T-helper 9 cell (primary cell): ENCODE data around the gene LSP1.
"Not testable (repeated sequence)": the region's sequence is repeated elsewhere in the genome, so short reads cannot be mapped to it uniquely, and the experiment has no call there.

Experiments used
- DNase-seq: peaks from one replicate; pipeline ENCODE4 v3.0.0-alpha.2; 2020

The LSP1 gene

DNA sequence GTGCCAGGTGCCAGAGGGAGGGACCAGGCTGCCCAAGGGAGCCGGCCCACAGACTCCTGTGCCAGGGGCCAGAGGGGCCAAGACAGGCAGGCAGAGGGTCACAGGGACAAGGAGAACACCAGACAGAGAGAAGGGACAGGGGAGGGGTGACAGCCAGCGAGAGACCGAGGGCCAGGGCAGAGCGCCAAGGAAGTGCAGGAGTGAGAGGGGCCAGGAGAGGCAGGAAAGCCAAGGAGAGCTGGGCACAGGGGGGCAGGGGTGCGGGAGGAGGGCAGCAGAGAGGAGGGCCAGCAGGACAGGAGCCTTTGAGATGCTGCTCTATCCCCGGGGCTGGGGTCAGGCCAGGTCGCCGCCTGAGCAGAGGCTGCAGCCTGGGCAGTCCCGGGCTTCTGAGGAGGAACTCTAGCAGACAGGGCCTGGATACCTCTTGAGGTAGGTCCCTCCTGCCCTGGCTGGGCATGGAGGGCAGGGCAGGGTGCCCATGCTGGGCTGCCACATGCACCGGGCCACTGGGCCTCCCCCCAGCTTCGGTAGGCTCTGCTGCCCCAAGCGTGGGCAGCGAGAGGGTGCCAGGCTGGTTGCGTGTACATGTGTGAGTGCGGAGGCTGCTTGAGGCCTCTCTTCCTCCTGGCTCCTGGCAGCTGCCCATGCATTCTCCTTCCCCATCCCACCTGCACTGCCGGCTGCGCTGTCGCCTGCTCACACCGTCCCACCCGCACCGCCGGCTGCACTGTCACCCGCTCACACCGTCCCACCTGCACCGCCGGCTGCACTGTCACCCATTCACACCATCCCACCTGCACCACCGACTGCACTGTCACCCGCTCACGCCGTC is 12.2 kb downstream of the LSP1 start:
- DNase-seq, result no peak

DNA sequence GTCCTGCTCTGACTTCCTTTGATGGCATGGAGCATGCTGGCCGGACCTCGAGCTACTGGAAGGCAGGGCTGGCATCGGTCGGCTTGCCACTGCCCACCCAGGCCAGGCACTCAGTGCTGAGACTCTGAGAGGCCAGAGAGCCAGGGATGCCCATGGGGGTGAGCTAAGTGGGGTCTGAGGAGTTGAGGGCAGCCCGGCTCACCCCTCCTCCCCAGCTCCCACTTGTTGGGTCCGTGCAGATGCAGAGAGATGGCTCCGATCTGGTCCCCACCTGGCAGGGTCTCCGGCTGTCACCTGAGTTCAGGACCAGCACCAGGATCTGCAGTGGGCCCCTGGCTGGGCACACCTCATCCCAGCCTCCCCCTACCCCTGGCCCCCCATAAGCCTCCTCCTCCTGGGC is 13.3 kb downstream of the LSP1 start:
- no peak for DNase-seq

DNA sequence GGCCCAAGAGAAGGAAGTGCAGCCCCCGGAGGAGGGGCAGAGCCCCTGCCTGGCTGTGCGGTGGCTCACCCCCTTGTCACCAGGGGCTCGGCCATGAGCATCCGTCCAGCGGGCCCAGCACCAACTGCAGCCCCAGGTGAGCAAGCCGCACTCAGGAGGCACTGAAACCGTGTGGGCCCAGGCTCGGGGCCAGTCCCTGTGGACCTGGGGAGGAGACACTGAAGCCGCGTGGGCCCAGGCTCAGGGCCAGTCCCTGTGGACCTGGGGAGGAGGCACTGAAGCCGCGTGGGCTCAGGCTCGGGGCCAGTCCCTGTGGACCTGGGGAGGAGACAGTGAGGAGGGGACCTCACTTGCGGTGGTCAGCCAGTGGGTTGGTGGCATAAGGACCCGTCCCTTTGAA is 13.9 kb downstream of the LSP1 start:
- no peak for DNase-seq

DNA sequence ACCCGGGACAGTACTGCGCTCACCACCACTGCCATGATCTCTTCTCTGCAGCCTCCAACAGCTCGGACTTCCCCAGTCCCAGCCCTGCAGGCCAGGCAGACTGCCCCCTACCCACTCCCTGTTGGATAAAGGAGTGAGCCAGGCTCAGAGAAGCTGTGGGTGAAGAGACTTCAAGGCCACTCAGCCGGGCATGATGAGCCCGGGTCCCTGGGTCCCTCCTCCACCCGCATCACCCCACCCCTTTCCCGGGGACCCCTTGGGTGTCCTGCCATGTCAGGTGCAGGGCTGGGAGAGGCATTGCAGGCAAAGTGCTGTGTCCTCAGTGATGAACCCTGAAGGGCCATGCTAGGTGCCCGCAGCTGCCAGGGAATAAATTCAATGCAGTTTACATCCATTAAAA is 14.5 kb downstream of the LSP1 start:
- DNase-seq, result no peak

DNA sequence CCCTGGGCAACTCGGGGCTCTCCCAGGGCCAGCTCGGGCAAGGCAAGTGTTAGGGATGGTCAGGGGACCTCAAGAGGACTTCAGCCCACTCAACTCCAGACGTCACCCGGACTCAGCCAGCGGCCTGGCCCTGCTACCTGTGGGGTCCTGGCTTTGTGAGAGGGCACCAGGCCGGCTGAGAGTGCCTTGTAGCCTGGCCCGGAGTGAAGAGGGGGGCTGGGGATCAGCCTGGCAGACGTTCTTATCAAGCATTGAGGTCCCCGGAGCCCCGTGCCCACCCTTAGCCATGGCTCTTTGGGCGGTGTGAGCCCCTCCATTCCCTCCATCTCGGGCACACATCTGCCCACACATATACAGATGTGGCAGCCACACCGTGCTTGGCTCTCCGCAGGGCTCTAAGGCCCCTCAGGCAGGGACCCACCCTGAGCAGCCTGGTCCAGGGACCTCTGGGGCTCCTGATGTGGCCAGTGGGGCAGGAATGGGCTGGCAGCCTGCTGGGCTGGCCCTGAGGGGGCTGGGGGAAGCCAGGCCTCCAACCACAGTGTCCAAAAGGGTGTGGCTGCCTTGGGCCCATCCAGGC is 15.3 kb downstream of the LSP1 start:
- no peak for DNase-seq

DNA sequence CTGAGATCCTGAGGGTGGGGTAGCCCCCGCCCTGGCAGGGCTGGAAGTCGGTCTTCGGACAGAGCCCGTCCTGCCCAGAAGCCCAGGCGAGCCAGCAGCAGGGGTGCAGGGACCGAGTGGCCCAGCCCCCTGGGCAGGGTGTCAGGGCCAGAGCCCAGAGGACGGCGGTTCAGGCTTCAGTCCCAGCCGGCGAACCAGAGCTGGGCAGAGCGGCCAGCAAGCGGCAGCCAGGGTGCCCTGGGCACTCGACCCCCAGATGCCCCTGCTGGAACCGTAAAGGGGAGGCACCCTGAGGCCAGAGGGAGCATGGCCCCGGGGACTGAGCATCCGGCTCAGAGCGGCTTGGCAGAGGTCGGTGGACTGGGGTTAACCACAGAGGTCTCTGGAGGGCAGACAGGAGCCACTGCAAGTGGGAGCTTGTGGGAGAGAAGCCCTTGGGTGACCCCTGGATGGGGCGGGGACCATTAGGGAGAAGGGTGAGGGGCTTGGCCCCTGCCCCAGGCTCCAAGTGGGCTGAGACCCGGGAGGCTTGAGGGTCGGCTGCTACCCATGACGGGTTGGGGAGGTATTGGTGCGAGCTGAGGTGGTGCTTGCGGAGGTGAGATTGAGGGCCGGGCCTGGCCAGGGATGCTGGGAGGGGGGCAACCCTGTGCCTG is 15.9 kb downstream of the LSP1 start:
- no peak for DNase-seq

DNA sequence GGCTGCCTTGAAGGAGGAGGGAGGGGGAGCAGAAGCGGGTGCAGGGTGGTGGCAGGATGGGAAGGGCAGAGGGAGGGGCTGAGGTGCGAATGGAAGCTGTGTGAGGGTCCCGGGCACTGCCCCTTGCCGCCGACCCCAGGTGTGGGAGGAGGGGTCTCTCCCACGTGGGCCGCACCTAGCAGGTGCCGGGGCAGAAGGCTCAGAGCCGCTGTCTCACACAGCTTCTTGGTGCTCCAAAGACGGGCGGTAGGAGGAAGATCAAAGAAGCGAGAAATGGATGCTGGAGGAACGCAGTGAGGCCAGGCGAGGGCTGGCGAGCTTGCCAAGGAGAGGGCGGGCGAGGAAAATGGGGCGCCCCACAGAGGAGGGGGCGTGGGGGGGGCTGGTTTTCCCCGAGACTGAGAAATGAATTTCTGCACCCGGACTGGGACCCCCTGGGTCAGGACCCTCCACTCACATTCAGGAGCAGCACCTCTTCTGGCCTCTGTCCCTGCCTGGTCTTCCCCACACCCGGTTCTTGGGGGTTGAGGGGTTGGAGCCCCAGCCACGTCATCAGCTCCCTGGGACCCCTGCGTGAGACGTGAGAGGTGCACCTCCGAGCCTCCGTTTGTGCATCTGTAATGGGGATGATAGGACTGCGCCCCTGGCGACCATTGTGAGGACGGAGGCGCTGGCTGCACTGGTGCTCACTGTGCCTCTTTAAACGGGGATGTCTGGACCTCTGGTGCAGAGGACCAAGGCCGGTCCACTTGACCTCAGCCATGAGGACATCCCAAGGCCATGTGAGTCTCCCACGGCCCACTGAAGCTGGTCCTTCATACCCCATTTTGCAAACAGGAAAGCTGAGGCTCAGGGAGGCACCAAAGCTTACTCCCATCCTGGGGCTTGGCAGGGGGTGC is 16.8 kb downstream of the LSP1 start:
- no peak for DNase-seq

DNA sequence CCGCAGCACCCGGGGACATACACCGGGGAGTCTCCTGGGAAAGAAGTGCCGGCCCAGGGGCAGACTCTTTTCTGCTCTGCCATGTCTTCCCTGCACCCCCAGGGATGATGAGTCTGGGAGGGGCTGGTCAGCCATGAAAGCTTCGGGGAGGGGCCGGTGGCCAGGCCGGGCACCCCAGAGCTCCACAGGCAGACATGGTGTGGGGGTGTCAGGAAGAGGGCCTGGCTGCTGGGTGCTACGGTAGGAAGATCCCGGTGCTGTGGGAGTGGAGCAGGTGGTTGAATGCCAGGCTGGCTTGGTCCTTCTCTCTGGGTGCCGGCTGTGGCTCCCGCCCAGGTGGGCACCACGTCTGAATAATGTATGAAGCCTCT is 17.4 kb downstream of the LSP1 start:
- no peak for DNase-seq

DNA sequence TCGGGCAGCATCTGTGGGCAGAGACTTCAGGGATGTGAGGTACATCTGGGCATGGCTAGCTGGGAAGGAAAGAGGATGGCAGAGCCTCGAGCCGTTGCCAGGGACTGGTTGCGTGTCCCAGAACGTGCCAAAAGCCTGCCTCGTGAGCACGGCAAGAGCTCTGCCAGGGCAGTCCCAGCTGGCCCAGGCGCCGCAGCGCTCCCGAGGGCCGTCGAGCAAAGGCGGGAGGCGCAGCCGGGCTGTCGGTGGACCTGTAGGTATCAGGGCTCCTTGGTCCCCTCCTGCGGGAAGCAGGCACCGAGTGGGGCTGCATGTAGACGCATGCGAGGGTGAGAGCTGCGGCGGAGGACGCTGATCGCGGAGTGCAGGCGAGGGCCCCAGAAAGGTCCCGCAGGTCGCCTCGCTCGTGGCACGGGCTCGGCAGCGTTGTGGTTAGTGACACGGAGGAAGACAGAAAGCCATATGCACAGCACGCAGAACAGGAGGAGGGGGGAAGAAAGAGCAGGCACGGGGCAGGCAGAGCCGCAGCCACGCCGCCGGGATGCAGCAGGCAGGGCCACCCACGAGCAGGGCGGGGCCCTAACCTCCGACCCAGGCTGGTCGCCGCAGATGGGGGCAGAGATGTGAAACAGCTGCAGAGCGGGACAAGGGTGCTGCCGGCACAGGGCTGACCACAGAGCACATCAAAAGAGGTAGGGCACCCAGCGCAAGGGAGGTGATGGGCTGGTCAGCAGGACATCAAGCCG is 18.0 kb downstream of the LSP1 start:
- DNase-seq, result peak; percentile 42

DNA sequence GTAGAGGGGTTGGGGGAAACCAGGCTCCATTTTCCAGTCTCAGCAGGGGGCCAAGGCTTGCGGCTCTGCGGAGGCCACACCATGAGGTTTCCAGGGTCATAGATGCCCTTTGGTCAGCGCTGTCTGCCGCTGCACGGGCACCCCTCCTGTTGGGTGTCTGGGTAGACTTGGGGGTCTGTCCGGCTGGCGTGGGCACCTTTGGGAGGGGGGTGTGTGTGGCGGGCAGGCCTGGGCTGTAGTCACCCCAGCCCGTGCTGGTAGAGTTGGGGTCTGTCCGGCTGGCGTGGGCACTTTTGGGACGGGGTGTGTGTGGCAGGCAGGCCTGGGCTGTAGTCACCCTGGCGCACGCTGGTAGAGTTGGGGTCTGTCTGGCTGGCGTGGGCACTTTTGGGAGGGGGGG is 18.6 kb downstream of the LSP1 start:
- no peak for DNase-seq

DNA sequence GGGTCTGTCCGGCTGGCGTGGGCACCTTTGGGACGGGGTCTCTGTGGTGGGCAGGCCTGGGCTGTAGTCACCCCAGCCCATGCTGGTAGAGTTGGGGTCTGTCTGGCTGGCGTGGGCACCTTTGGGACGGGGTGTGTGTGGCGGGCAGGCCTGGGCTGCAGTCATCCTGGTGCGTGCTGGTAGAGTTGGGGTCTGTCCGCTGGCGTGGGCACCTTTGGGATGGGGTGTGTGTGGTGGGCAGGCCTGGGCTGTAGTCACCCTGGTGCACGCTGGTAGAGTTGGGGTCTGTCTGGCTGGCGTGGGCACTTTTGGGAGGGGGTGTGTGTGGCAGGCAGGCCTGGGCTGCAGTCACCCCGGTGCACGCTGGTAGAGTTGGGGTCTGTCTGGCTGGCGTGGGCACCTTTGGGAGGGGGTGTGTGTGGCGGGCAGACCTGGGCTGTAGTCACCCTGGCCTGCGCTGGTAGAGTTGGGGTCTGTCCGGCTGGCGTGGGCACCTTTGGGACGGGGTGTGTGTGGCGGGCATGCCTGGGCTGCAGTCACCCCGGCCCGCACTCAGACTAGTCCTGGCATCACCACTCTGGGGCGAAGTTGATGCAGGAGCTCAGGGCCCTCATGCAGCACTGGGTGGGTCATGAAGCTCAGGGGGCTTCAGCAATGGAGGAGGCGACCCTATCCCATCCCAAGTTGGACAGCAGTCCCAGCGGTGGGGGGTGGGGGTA is 19.5 kb downstream of the LSP1 start:
- DNase-seq, result no peak

DNA sequence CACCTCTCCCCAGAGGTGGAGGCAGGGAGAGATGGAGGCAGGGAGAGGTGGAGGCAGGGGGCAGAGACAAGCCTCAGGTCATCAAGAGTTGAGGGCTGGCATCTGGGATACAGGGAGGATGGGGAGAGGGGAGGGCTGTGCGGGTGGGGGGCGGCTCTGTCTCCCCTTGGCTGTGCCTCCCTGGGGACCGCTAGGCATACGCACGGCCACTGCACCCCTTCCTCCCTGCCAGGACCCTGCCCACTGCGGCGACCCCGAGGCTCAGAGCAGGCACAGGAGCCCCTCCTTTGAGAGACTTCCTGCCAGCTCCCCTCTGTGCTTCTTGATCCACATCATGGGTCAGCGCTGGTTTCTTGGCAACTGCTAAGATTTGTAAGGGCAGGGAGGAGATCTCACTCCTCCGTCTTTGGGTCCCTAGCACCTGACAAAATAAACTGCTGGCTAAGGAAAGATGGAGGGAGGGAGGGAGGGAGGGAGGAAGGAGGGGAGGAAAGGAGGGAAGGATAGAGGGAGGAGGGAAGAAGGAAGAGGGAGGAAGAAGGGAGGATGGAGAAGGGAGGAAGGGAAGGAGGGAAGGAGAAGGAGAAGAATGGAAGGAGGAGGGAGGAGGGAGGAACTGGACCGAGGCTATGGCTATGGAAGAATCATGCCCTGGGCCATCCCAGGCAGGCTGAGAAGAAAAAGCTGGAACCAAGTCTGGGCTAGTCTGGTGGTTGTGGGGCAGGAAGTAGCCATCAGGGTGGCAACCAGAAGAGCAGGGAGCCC is 20.3 kb downstream of the LSP1 start:
- no peak for DNase-seq

DNA sequence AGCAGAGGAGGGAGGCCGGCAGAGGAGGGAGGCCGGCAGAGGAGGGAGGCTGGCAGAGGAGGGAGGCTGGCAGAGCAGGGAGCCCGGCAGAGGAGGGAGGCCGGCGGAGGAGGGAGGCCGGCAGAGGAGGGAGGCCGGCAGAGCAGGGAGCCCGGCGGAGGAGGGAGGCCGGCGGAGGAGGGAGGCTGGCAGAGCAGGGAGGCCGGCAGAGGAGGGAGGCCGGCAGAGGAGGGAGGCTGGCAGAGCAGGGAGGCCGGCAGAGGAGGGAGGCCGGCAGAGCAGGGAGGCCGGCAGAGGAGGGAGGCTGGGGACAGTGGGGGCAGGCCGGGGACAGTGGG is 20.9 kb downstream of the LSP1 start:
- DNase-seq, result not testable (repeated sequence)

DNA sequence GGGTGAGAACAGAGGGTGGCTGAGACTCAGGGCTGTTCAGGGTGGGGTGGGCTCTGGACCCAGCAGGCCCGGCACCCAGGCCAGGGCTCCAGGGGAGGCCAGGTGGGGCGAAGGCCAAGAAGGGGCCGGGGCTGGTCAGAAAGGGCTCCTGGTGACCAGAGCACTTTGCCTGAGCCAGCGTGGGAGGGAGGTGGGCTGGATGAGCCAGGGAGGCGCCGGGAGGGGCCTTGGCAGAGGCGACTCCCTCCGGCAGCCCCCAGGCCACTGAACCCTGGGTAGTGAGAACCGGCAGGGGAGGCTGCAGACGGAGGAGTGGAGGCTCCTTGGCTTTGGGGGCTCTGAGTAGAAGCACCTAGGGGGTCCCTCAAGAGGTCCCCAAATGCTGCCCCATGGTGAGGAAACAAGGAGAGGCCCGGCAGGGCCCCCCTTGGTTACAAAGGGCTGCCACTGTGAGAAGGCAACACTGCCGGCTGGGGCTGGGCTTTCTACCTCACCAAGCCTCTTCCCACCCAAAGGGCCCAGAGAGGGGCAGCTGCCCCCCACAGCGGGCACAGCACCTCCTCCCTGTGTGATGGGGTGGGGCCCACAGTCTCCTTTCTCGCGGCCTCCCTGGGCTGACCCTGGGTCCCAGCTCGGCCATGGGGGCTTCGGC is 21.7 kb downstream of the LSP1 start:
- not testable (repeated sequence) for DNase-seq

DNA sequence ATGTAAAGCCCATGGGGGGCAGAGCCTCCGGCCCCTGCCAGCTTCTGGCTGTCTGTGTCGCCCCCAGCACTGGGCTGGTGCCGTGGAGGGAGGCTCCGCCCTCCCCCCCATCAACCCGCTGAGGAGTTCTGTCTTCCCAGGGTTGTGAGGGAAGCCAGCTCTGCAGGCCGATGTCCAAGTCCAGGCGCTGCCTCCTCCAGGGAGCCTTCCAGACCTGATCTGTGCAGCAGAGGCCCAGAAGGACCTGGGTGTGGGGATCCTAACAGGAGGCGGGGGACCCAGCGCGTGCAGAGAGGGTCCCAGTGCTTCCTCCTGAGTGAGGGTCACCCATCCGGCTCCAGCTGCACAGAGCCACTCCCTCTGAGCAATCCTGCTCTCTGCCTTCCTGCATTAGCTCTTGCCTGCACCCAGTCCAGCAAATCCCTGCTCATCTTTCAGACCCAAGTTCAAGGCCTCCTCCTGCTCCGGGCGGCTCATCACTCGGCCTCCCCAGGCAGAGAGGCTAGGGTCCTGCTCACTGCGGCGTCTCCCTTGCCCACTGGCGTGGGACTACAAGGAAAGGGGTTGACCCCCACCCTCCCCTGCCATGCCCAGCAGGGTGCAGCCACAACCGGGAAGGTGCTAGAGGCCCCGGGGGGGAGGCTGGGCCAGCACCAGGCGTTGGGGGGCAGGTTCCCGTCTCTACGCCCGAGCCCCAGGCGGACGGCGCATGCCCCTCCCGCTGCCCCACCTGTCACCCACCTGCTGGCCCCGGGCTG is 22.4 kb downstream of the LSP1 start:
- no peak for DNase-seq

DNA sequence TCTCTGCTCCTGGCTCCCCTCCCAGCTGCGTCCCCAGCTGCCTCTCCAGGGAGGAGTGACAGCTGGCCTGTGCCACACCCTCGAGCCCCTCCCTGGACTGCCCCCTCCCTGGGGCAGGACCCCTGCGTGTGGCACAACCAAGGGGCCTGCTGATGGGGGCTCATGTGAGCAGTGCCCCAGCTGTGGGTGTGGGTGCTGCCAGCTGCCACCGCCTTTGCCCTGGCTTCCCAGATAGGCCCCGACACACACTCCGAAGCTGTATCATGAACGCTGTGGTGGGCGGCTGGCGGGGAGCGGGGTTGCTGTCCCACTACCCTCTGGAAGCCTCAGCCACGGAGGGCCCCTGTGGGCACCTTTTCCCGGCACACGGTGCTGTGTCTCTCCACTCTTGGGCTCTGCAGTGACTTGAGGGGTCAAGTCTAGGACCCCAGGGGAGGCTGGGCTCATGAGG is 23.0 kb downstream of the LSP1 start:
- DNase-seq, result not testable (repeated sequence)

DNA sequence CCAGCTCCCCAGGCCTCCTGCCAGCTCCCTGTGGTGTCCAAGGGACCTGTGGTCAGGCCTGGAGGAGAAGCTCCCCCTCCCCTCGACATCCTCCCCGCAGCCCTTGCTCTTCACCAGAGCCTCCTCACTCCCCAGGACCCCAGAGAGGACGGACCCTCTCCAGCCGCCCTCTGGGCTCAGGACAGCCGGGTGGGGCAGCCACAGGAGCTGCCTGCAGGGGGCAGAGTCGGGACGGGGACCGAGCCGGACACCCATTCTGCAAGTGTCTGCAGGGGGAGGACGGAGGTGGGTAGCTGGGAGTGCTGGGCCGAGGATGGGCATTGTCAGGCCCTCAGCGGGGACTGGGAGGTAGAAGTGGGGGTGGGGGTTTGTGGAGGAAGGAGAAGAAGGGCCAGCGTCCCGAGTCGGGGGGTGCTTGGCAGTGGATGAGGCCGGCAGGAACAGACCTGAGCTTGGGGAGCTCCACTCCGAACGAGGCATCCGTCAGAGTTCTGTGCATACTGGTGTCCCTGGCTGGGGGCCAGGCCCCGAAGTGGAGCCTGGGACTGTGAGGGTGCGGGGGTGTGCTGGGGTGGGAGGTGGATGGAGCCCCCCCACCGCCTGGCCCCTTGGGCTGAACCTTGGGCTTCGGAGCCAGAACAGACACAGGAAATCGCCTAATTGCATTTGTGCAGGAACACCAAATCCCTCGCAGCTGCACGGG is 23.6 kb downstream of the LSP1 start:
- DNase-seq, result no peak

DNA sequence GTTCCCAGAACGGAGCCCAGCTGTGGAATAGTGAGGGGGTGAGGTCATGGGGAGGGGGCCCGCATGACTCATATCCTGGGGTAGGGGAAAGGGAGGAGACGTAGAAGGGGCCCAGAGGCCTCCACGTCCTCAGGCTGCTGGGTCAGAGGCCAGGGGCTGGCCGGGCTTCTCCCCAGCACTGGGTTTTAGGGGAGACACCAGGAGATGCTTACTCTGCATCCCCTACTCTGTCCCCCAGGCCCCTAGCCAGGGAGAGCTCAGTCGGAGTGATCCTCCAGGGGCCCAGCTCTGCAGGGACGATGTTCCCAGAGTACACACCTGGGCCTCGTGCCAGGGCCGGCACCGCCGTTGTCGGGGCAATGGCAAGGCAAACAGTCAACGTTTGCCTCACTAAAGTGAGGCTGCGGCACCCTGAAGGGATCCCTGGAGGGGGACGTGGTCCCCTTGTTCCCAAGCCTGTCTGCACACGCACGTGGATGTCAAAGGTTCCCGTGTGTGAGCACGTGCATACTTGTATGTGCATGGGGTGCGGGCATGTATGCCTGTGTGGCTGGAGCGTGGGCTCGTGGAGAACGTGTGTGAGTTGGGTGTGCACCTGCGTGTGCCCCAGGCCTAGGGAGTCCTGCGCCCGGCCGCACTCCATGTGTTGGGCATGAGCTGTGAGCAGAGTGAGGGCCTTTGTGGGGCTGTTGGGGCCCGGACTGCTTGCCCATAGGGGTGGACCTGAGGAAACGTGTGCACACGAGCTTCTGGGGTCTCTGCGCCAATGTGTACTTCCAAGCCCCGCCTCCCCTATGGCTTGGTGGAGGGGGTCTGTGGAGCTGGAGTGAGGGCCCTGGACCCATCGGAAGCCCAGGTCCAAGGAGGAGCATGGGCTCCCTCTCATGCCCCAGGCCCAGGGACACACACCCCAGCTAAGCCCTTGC is 24.6 kb downstream of the LSP1 start:
- DNase-seq, result no peak
